DMS153 (cell line): ENCODE results near the gene TSPAN5.

Source experiments
- DNase-seq: peaks from one replicate; lab custom pipeline; 2025; lab: John Stamatoyannopoulos, UW

The TSPAN5 gene

DNA sequence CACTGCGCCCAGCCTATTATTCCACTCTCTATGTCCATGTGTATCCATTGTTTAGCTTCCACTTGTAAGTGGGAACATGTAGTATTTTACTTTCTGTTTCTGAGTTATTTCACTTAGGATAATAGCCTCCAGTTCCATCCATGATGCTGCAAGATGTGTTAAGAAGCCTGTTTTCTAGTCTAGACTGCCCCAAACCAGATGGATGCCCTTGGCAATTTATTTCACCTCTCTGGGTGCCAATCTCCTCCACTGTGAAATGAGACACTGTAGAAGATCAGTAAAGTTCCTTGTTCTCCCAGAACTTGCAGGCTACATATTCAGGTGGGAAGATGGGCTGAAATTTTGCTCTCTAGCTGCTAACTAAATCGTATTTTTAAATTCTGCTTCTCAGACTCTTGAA lies 72.8 kb downstream of the TSPAN5 start:
- no peak for DNase-seq

DNA sequence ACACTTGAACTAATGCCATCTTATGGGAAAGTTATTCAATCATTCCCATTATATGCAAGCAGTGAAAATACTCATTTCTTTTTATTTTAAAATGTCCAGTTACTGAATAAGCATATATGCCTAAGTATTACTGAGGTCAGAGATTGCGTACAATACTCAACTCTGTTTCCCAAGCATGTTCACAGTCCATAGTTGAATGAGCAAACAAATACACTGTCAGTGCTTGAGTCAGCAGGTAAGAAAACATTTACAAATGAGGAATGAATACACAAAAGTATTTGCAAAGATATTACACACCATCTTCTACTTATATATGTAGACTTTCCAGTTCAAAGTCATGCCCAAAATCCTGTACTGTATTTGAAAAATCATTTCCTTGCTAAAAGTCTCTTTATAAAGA lies 74.1 kb downstream of the TSPAN5 start:
- DNase-seq, result no peak

DNA sequence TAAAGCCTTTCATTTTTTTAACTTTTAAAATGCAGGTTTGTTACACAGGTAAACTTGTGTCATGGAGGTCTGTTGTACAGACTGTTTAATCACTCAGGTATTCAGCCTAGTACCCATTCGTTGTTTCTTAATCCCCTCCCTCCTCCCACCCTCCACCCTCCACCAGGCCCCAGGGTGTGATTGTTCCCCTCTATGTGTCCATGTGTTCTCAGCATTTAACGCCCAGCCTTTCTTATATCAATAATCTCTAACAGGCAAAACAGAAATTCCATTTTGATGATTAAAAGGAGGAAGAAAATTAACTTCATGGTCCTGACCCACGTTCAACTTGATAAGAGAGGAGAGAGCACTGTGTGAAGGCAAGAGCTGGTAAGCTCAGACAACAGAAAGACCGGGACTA lies 75.1 kb downstream of the TSPAN5 start:
- no peak for DNase-seq

DNA sequence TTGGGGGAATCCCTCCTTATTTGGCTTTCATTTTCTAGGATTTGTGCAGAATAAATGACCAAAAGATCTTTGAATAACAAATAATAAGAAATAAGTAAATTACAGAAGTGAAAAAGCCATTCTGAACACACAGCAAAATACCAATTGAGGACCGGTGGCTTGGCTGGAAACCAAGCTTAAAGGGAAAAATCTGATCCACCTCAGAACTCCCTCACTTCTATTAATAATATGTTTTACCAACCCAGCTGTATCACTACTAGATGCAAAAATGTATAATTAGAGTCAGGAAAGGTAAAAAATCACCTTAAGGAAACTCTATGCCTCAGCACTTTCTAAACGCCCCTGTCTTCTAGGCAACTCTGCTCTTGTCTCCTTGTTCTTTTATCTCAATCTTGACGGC lies 77.3 kb downstream of the TSPAN5 start:
- DNase-seq, result no peak

DNA sequence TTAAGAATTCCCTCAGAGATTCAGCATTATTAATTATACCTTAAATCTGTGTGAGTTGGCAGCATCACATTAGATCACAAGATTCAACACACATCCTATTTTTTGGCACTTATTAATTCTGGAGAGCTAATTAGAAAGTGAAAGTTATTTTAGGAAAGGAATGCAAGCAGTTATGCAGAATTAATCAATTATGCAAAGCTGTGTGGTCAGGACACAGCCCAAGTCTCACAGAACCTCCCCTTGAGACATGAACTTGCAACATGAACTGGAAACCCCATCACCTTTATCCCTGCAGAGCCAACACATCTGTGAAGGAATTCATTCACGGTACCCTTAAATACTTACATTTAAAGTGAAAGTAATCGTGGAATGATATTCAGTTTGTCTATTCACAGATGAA lies 80.5 kb downstream of the TSPAN5 start:
- DNase-seq, result no peak

DNA sequence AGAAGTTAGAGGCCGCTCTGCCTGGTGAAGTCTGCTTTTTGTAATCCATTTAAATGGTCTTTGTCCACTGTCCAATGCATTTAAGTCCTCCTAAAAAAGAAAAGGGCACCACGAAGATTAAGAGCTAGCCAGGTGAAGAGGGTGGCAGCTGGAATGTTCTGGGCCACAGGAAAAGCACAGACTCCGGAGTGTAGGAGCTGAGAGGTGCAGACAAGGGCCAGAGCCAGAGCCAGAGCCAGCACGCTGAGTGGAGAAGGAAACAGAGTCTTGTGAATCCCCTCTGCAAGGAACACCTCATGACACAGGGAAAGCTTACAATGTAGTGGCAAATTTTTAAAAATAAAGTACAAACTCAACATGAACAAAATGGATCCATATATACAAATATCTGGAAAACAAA lies 83.6 kb downstream of the TSPAN5 start:
- no peak for DNase-seq

DNA sequence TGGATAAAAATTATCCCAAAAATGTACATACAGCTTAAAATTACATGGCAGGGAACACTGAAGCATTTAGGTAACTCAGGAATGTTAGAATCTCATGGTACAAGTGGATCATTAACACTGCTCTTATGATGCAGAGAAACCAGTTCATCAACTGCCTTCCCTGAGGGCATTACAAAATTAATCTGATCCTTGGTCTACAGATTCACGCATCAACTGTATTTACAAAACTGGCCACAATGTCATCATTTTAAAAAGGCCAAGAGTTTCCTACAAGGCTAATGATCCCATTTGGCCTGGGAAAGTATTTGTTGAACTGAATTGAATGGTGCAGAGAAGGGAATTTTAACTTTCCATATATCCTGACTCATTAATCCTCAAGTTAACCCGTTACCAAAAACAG lies 84.6 kb downstream of the TSPAN5 start:
- DNase-seq, result peak; percentile 30

DNA sequence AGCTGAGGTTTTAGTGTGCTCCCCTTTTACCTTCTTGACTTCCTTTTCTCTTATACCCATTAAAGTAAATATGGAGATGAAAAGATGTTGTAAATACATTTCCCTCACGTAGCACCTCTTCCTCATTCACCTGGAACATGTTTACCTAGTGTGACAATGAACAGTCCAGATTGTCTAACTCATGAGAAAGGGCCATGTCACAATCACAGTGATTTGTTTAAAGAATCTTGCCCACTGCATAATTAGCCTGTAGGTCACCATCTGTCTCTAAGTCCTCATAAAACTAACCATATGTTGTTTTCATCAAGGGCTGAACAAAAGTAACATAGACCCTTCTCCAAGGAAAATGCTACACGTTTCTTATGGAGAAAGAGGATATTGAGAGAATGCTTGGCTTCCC lies 85.7 kb downstream of the TSPAN5 start:
- peak; percentile 76 for DNase-seq

DNA sequence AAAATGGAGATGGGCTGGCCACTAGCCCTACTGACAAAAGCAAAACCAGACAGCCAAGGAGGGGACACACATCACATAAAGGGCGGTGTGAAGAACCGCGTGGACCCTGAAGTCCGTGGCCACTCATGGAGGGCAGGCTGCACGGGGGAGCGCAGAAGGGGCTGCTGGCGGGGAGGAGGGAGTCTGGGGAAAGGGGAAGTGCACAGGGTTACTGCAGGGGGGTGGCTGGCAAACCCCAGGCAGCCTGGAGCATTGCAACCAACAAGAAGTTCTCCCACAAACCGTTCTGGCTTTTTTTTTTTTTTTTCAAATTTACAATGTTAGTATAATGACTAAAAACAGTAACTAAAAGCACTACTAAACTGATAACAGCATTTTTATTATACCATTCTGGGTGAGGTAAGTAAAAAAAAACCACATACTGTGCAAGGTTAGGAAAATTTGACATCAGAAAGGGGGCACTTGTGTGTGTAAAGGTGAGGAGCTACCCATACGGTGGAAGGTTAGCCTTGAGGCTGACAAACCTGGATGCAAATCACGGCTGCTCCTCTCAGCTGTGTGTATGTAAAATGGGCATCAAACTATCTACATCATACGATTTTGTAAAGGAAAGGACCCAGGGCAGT lies 87.1 kb downstream of the TSPAN5 start:
- no peak for DNase-seq

DNA sequence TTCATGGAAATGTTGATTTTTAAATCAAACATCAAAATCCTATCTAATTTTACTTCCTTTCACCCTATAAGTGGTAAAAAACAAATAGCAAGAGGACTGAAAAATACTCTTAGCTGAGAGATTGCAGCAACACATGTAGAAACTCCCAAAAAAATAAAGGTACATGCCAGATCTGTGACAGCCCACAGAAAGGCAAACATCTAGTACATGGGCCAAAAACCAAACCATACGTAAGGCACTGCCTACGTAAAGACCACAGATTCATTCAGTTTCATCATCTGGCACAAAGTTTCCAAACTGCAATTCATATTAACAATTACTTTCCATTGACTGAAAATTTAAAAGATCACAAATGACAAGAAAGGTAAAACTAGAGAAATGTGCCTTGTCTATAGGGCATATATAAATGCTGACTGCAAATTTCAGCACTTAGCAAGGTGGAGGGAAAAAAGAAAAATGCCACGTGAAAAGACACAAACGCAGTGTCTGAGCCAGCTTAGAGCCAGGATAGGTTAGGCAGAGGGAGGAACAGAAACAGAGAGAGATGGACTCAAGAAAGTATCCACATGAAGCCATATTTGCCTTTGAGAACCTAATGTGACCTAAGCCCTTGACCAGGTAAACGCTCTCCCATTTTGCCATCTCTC lies 88.1 kb downstream of the TSPAN5 start:
- no peak for DNase-seq

DNA sequence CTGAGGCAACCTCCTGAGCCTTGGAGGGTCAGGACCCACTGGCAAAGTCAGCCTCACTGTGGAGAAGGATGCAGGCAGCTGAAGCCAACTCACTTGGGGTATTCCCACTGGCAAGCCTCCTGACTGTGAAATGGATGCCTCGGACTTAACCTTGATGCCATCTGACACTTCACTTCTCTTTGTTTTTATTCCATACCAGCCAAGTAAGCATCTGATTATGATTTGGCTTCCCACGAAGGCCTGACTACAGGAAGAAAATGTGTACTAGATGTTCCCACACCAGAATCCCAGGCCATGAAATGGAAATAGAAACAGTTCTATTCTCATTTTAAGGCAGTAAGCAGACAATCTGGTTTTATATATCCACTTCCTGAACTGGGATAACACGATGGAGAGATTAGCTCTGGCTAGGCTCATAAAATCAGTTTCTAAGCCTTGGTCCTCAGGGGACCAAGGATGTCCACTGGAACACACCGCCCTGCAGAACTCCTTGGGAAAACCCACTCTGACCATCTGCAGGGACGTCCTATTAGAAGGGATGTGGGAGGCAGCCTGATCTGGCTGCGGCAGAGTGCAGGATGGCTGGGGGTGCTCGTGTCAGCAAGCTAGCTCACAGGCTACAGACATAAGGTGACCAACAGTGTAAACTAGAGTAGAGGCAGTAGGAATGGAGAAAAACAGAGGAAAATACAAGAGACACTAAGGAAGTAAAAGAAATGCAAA lies 89.3 kb downstream of the TSPAN5 start:
- DNase-seq, result no peak

DNA sequence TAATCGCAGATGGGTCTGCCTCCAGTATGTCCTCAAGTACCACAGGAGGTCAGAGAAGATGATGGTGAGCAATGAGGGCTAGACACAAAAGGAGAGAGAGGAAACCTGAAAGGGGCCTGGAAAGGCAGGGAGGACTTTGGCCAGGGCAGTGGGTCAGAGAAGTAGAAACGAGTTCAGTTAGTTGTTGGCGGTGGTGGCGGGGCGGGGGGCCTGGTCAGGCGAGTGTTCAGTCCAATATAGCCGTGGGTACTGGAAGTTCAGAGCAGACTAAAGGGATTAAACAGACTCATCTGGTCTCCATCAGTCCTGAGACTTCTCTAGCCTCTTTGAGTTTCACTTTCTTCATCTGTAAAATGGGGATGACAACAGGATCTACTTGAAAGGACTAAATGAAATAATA lies 90.8 kb downstream of the TSPAN5 start:
- no peak for DNase-seq

DNA sequence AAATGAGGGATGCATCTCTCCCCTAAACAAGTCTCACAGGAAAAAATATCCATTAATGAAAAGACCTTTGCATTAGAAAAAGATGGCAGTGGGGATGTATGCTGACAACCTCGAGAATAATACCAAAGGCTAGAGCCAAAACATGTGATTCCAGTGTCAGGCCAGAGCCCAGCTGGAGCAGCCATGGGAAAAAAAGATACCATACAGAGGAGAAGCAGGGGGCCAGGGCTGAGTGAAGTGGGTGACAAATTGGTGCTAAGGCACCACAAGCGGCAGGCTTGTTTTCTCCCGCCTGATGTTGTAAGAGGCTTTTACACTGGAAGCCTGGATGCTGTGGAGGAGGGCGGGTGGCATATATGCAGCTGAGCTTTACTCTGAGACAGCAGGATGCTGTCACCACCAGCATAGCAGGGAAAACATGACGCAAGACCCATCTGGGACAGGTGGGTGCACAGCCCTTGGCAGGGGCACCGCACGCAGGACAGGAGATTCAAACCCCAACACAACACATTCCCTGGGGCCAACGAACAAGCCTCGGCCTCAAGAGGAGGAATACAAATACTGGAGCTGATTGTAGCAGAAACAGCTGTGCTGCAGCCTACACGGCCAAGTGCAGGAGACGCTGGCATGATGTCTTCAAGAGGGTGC lies 91.9 kb downstream of the TSPAN5 start:
- DNase-seq, result no peak

DNA sequence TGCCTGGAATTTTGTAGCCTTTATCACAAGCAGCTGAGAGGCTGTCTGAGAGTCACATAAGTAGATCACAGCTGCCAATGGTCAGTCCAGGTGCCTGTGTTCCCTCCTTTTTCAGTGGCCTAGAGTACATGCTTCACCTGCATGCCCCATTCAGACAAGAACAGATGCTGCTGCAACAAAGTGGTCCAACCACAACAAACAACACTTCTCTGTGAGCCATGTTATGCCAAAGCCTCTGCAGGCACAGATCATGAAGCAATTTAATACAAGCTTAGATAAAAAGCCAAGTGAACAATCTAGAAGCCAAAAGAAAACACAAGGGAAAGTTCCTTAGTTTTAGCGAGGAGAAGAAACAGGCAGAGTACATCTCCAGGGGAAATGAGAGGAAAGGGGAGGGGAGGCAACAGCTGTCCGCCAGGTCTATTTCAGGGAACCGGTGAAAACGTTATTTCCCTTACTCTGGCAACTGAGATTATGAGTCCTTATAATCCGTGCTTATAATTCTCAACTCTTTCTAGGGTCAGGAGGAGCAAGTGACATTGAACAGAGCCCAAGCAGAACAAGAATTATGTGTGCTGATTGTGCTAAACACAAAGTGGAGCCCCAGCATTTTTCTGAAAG lies 92.6 kb downstream of the TSPAN5 start:
- DNase-seq, result no peak

DNA sequence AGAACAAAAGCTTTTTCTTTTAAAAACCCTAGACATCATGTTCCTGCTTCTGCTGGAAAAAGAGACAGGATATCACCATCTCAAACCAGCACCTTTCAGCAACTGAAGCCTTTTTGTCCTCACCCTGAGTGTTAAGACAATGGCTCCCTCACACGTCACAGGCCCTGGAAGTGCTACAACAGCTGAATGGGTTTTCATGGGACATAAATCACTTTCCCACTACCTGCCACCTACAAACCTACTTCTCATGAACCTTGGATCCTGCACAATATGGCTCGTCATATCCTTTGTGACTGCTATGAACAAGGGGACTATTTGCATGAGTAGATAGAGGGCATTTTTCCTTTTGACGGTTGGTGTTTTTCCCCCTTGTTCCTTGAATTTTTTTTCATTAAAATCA lies 93.6 kb downstream of the TSPAN5 start:
- DNase-seq, result no peak

DNA sequence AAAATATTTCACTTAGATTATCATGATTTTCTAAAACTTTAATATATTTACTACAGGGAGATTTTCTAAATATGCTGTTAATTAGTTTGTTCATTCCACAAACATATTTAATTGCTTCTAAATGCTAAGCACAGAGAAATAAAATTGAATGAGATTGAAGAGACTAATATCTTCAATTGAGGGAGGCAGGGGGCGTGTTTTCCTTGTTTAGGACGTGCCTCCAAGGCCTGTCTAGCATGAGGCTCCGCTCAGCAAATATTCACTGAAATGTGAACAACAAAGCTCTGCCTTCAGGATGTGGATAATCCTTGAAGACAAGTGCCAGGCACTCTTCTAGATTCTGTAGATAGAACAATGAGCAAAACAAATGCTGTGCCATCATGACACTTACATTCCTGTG lies 98.1 kb downstream of the TSPAN5 start:
- no peak for DNase-seq

DNA sequence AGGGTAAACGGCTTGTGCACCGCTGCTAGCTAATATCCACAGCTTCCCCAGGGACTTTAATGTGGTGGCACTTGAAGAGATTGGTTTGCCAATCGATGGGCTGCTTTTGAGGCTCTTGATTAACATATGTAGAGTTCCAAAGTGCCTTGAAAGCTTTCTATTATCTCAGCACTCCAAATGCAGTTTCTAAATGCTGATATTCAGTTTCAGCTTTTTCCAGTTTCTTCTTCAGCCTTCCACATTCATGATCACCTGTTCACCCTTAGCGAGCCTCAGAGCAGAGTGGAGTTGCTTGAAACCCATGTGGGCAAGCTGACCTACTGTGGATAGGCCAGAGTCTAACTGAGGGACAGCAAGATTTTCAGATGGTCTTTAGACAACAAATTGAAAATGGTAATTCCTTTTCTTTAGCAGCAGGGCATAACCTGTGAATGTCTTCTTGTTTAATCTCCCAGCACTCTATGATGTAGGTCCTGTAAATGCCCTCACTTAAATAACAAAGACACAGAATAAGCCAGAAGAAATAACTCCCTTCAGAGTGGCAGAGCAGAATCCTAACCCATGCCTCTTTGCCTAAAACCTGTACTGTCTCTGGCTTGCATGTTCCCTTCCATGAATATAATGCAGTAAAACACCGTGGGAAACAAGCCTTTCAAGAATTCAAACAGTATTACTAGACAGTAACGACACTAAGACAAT lies 99.8 kb downstream of the TSPAN5 start:
- DNase-seq, result no peak

DNA sequence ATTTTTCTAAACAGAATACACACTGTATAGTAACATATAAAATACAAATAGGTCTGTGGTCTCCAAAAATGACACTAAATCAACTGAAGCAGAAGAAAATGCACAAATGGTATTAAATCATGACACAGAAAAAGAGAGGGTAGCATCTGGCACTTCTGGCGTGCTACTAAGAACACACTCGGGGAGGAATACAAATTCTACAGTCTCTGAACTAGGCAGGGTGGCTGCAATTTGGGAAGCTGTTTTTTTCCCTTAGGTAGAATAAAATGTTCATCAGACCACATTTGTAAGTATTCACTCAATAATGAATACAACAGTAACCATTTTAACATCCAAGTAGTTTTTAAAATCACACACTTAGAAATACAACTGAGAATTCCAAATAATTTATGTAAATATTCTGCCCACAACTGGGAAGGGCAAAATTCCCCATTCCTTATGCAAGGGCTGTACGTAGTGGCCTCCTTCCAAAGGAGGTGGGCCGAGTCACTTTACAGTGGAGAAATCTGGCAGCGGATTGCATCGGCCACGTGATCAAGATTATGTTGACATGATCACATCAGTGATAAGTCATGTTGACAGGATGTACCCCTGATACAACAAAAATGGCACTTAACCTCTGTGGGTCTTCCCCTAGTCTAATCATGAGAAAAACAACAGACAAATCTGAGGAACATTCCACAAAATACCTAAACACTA lies 101.1 kb downstream of the TSPAN5 start:
- no peak for DNase-seq

DNA sequence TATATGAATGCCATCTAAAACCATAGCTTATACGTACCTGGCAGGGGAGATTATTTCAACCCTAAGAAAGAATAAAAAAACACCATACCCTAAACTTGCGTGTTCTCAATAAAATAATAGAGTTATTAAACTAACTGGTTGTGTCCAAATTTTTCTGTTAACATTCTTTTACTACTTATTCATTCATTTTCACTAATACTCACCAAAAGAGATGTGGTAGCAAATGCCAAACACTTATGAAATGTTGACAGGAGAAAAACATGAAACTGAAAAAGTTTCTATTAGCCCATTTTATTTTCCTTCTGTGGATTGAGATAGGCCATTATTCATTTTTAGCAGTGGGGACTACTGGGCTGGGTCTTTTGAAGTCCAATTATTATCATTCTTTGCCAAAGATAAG lies 102.0 kb downstream of the TSPAN5 start:
- no peak for DNase-seq

DNA sequence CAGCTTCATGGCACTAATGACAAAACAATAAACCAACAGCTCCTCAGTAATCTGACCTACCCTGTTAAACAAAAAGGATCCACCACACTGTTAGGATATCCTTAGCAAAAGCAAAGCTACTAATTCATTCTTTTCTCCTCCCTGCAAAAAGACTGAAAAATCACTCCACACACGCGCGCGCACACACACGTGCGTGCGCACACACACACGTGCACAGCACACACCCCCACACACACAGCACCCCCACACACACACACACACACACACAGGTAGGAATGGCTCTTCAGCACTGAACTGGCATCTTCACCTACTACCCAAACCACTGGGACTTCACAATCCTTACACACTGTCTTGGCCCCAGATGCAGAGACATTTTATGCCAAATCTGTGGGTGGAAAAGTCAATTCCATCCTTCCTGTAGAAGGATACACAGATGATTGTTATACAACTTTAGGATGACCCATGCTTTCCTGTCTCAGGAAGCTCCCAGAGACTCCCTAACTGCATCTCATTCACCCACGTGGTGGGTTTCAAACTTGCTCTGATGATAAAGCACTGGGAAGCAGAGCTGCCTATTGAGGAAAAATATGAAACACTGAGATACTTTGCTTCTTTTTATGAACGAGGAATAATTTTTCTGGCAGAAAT lies 102.5 kb downstream of the TSPAN5 start:
- DNase-seq, result no peak
